HG03521 (cell line): ENCODE data around the gene CMIP.

Source experiments
- ATAC-seq: cut with Tn5 transposase; IDR thresholded peaks from one replicate; pipeline ENCODE4 v1.9.1; 2021; ENCODE audit warnings: mild to moderate bottlenecking, moderate library complexity; ENCODE audit not compliant: unreplicated experiment

The CMIP gene

DNA sequence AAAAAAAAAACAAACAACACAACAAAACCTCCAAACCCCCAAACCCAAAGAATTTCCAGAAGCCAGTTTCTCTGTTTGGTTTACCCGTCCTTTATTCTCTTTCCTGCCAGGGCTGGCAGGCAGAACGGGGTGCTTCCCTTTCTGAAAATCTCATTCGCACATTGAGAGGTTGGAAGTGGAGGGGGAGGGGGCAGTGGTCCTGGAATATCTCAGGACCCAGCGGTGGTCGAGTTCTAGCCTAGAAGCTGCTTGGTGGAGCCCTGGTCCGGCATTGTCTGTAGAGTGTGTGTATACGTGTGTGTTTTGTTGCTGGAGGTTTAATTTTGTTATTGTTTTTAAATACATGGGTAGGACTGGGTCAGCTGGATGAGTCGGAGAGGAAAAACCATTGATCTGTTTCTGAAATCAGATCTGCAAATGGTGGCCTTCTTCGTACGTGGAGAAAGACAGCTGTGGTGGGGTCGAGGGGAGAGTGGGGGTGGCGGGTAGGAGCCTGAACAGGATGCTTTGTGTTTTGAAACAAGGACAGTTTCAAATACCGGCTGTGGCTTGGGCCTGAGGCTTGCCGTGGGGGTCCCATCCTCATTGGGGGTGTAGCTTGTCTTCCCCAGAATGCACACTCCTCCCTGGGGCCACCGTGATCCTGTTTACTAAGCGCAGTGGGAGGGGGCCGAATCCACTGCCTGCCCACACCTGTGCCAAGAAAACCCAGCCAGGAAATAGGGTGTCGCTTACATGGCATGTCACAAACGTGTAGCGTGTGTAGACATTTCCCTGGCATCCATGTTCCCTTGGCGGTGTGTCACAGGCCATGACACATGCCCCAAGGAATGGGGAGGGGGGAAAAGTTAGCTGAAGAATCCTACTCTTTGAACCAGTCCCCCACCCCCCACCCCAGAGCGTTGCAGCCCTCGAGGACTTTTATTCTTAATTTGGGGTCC lies 1.6 kb downstream of the CMIP start:
- ATAC-seq, result no peak

- ATAC-seq, result no peak
Measured at GRCh38 chr16:81446907-81447268, 2.3 kb downstream of the CMIP start.

DNA sequence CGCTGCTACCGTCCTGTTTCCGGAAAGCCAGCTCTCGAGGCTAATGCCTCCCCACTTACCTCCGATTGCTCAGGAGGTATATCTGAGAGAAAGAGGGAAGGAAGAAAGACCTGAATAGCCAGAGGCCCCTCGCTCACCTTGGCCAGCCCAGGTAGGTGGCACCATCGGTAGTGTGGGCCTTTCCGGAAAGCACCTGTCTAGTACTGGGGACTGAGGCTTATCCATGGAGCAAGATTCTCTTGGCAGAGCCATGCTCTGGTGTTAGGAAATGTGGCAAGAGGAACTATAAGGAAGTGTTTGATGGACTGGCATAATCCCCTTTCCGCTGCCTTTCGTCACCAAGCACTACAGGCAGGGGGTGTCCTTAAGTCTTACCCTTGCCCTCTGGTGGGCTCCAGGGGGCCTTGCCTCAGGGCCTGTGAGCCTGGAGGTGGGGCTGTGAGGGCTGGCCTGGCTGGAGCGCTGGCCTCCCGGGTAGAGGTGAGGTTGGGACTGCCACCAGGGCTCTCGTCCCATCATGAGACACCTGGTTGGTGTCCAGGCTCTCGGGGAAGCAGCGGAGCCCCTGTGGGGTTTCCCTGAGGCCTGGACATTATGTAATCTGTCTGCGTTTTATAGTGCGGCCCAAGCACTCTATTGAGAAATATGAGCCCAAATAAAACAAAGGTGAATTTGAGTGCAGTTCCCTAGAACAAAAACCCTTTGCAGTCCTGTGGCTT lies 2.9 kb downstream of the CMIP start:
- ATAC-seq, result no peak

- ATAC-seq, result no peak
Measured at GRCh38 chr16:81448154-81449131, 3.8 kb downstream of the CMIP start.

DNA sequence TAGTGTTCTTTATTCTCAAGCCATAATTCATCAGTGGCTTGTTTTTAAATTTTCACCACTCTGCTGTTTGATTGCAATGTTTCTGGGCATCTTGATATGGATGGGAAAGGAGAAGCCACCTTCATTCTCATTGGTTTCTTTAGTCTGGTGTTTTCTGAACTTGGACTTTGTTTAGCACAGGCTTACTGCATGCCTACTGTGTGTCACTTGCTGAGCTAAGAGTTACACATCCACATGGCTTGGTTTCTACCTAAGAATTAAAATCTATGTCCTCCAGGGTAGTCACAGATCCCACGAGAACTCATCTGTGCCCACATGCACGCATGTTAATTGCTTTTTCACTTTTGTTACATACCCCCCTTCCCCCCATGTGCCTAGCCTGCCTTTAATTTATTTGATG lies 4.6 kb downstream of the CMIP start:
- no peak for ATAC-seq

- no peak for ATAC-seq
Measured at GRCh38 chr16:81449899-81450608, 5.4 kb downstream of the CMIP start.

- ATAC-seq, result no peak
Measured at GRCh38 chr16:81450783-81451491, 6.3 kb downstream of the CMIP start.

- no peak for ATAC-seq
Measured at GRCh38 chr16:81451753-81452680, 7.4 kb downstream of the CMIP start.

DNA sequence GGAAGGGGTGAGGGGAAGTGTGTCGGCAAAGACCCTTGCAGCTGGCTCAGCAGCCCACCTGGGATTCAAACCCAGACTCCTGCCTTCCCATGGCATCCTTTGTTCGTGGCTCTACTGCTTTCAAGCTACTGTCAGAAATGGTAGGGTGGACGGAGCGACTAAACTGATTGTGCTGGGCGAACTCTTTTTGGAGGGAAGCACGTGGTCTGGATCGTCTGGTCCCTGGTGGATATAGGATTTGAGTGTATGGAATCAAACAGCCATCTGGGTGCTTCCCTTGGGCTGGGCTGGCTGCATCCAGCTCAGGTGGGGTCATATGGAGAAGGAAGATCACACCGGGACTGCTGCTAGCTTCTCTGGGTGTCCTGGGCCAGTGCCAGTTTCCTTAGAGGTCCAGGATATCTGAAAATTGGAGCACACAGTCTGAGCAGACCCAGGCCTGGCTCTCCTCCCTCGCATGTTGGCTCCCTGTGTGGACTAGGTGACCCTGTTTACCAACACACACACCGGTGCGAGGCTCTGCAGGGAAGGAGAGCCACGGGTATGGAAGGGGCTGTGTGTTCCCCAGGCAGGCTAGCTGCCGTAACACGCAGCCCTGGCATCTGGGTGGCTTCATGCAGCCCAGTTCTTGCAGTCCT lies 8.6 kb downstream of the CMIP start:
- ATAC-seq, result no peak

- ATAC-seq, result no peak
Measured at GRCh38 chr16:81454044-81454443, 9.4 kb downstream of the CMIP start.

DNA sequence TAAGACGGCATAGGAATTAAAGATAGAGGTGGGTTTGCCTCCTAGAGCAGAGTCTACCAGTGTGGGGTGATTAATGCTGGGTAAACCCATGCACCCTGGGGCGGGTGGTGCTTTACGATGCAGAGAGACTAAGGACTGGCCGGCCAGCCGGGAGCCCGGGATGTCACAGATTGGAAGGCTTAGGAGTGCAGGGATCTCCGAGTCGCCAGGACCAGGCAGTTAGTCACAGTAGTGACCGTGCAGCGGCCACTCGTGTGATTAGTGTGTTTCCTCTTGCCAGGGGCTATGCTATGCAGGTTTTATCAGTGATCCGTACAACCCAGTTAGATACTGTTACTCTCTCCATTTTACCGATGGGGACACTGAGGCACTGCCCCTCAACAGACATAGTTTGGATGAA lies 10.4 kb downstream of the CMIP start:
- no peak for ATAC-seq

- ATAC-seq, result no peak
Measured at GRCh38 chr16:81455720-81456494, 11.3 kb downstream of the CMIP start.

DNA sequence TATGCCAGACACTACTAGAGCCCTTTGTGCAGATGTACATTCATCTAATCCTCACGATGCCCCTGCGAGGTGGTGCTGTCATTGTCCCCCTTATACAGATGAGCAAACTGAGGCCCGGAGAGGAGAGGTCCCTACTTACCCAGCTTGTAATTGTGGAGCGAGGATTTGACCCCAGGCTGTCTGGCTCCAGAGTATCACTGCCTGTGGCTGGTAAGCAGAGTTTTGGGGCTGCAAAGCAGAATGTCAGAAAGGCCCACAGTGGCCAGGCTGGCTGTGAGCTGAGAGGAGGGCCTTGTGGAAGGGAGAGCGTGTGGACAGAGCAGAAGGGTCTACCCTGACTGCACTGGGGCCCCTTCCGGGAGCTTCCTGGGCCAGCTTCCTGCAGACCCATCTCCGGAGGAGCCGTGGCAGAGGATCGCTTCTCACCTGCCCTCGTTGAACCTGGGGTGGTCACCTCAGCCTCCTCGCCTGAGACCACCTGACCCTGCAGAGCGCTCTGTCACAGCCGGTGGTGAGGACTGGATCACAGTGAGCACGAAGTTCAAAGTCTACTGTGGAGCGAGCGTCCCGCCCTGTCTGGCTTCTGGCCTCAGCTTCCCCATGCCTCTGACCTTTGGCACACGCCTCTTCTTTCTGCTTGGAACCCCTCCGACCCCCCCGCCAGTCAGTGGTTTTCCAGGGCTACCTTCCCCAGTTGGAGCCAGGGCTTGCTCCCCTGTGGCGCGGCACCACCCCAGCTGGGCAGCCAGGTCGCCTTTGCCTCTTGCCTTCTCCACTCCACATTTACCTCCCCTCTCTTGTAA lies 12.1 kb downstream of the CMIP start:
- ATAC-seq, result no peak

- ATAC-seq, result no peak
Measured at GRCh38 chr16:81457326-81458133, 12.9 kb downstream of the CMIP start.

- no peak for ATAC-seq
Measured at GRCh38 chr16:81458149-81458669, 13.6 kb downstream of the CMIP start.
